Germinal center (tissue), 1 donor: ENCODE results near the gene OR2A42.
"Not testable (repeated sequence)": the region's sequence is repeated elsewhere in the genome, so short reads cannot be mapped to it uniquely, and the experiment has no call there.

Source experiments
- DNase-seq: peaks from one replicate; pipeline ENCODE4 v3.0.0; 2012; ENCODE audit warnings: mixed read lengths, low spot score

Gene OR2A42

DNA sequence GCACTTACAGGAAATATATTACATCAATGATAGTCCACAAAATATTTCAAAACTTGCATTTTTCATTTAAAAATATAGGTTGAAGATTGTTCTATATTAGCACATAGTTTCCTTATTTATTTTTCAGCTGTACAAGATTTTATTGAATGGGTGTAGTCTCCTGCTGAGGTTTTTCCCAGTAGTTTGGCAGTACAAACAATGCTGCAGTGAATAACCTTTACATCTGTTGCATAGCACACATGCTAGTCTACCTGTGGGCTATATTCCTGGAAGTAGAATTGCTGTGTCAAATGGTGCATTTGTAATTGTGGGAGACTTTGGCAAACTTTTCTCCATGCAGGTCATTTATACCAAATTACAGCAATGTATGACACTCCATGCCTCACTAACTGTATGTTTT, 18.9 kb downstream of the OR2A42 start:
- not testable (repeated sequence) for DNase-seq

DNA sequence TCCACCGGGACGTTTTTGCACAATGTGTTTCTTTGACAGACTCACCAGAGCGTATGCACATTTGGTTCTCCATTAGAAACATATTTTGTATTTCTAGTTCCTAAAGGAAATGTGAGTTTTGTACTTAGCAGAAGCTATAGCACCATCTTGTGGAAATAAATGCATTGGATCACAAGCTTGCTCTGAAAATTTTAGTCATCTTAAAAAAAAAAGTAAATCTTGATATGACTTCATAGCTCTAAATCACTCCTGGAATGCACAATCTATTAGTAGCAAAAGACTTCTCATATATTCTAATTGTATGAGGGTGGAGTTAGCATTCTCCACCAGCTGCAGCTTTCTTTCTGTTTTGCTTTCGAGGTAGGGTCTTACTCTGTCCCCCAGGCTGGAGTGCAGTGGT, 20.3 kb downstream of the OR2A42 start:
- DNase-seq: not testable (repeated sequence)

DNA sequence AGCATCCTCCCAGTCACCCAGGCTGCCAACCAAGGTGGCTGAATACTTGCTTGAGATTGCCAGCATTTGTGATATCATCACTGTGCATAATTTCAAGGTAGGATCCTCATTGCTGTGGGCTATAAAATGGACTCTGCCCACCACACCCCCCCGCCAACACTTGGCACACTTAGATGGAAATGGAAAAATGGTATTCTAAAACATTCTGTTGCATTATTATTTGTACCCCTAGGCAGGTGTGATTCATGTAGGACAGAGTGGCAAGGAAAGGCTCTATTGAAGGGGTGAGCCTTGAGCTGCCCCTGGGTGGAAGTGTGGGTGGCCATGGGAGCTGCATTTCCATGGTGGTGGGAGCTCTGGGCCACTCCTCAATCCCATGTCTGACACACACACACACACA, 20.8 kb downstream of the OR2A42 start:
- DNase-seq: not testable (repeated sequence)

DNA sequence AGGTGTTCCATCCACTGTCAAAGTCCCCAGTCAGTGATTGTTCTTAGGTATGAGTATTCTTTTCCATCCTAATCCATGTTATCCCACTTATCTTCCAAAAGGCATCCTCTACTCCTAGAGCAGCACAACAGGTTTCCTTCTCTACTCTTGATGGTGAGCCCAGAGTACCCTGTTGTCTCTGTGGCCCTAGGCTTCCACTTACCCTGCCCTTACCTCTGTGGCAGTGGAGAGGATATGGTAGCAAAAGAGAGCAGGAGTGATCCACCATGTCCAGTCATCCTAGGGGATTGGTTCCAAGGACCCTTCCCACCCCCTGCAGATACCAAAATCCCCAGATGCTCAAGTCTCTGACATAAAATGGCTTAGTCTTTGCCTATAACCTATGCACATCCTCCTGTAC, 22.2 kb downstream of the OR2A42 start:
- DNase-seq: not testable (repeated sequence)

DNA sequence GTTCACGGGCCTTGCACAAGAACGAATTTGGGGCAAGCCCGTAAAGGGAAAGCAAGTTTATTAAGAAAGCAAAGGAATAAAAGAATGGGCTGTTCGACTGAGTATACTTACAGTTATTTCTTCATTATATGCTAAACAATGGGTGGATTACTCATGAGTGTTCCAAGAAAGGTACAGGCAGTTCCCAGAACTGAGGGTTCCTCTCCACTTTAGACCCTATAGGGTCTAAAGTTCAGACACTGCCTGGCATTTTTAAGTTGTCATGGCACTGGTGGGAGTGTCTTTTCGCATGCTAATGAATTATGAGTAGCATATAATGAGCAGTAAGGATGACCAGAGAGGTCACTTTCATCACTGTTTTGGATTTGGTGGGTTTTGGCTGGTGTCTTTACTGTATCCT, 34.1 kb downstream of the OR2A42 start:
- not testable (repeated sequence) for DNase-seq

DNA sequence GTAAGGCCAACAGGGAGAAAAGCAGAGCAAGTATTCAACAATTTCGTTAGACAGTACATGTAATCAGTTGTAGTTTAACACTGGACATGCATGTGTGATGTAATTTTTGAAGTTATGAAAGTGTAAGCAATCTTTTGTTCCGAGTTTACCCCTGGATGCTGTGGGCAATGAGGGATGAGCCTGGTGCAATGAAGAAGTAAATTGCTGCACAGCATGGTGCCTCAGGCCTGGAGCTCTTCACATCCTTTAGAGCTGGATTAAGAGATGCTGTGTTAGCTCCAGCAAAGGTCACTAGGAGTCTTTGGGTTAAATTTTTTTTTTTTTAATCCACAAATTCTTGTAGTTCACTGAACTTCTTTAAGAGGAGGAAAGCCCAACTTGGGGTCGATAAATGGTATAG, 36.3 kb downstream of the OR2A42 start:
- DNase-seq: not testable (repeated sequence)

DNA sequence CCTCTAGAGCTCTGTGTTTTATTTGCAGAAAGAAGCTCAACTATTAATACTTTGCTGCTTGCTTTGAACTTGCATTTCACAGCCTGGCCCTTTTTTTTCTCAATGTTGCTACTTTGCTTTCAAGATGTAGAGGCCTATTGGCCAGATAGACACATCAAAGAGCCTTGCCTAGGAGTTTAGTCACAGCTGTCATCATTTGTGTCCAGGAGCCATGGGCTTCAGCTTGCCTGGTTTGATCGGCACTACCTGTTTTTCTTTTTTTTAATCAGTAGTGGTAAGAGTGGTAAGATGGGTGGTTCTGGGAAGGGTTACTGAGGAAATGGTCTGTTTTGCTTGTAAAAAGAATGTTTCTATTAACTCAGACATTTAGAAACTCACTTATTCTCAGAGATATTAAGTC, 37.4 kb downstream of the OR2A42 start:
- not testable (repeated sequence) for DNase-seq

DNA sequence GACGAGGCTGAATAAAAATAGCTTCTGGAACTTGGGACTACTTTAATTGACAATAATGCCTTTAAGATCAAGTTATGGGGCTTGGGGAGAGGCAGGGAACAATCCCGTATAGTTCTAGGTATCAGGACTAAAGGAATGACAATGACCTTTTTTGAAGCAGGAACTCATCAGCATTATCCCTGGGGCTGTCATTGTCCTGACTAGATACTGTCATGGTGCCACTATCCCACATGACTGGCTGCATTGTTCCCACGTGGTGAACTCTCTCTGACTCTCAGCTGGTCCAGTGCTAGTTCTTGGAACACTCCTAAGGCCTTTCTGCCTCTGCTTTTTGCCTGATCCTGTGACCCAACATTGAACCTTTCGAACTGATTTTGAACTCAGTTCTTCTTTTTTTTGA, 40.5 kb downstream of the OR2A42 start:
- not testable (repeated sequence) for DNase-seq

DNA sequence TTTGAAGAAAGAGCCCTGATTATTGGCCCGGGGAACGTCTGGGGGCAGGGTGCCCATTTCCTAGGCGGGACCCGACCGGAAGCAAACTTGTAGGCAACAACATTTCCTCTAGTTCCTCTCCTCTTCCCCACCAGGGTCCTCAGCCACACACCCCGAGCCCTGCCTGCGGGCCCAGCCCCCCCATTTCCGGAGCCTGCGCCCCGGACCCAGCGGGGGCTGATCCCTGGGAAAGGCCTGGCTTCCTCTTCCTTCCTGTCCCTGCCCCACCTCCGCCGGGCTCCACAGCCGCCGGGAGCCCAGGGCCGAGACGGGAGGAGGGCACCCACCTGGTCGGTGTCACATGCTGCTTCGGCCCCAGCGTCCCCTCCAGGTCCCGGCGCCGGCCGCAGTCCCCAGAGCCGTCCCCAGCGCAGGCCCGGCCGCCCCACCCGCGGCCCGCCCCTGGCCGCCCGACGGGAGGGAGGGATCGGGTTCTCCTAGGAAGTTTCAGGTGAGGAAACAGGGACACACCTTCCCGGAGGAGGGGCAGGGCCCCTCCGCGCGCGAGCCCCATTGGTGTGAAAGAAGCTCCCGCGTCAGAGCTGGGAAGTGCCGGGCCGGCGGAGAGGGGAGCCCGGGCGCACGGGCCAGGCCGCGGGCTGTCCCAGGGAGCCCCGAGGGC, 44.1 kb downstream of the OR2A42 start, which contains the start of gene ARHGEF35:
TSS of gene ARHGEF35 (minus strand) at position 622 of the 661 bp plus-strand sequence. CDS start 7,450 bp downstream, outside the sequence.
- not testable (repeated sequence) for DNase-seq

DNA sequence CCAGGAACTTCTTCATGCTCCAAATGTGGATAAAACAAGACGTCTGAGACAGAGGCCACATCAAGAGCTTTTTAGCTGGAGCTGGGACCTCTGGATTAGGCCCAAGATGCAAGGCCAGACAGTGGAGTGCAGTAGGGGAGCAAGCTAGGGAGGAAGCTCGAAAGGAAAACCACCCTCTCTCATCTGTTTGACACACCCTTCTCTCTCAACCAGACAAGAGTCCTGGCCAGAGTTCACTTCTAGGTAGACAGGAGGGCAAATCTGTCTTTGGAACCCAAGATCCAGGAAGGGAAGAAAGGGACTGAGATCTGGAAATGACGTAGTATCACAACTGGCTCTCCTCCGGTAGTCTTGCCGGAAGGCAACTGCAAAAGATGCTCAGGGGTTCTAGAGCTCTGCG, 45.0 kb downstream of the OR2A42 start:
- DNase-seq: not testable (repeated sequence)

DNA sequence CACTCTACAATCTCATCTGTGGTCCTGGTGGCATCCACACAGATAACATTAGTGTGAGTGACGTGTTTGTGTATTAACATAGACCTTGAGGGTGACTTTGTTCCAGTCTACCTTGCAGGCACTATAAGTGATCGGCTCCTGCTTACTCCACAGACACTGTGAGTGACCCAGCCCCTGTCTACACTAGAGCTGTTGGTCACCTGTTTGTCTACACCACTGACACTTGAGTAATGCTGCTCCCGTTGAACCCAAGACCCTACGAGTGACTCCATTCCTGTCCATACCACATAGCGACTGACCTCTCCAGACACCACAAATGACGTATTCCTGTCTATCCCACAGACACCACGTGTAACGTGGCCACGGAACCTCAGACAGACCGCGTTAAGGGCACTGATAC, 45.6 kb downstream of the OR2A42 start:
- DNase-seq: not testable (repeated sequence)

DNA sequence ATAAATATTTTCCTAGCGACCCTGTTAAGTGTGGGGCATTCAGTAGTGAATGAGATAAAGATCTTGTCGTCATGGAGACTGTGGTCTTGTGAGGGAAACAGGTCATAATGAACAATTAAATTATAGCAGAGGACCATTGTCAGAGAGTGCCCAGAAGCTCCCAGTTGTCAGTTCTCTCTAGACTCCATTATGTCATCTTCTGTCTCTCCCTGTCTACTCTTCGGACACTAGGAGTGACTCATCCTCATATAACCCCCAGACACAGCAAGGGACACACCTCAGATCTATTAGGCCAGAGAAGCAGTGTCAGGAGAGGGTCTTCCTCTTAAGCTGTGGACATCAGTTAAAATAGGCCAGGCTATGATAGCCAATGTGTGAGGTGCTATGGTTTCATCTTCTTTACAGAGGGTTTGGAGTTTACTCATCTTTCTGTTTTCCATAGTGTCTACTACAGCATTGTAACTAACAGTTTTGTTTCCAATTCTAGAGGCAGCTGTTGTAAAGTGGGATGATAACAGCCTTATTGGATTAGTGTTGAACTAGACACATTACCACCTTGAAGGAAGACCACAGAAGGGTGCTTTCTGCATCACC, 50.7 kb downstream of the OR2A42 start:
- not testable (repeated sequence) for DNase-seq

DNA sequence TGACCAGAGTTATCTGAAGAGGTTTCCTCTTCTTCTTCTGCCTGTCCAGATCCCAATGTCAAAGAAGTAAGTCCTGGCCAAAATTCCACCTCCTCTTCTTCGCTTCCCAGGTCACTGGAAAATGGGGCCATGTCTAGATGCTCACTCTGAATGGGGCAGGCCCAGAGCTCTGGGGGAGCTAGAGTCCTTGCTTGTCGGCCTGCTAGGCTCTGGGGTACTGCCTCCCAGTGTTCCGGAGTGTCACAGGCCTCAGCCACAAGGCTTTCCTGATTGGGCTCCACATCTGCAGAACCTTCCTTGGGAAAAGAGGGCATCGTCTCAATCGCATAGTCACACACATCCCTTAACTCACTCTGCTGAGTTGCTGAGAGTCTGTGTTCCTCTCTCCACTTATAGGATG, 51.6 kb downstream of the OR2A42 start:
- DNase-seq: not testable (repeated sequence)

DNA sequence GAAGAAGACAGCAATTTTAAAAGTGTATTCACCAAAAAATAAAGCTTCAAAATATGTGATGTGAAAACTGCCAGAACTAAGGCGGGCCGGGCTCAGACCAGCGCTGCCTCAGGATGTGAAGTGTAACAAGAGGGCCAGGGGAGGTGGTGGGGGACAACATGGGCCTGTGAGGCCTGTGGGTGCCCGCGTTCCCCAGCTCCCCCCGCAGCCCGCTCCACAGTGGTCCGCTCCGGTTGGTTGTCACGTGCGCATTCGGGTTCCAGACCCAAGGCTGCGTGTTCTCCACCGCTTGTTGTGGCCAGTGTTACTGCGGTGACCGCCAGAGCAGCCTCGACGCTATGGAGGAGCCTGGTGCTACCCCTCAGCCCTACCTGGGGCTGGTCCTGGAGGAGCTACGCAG, 56.2 kb downstream of the OR2A42 start, which contains the start of gene CTAGE4:
TSS of gene CTAGE4 (plus strand) at position 301 of the 400 bp plus-strand sequence. CDS start at position 339, 38 bp downstream.
- not testable (repeated sequence) for DNase-seq

DNA sequence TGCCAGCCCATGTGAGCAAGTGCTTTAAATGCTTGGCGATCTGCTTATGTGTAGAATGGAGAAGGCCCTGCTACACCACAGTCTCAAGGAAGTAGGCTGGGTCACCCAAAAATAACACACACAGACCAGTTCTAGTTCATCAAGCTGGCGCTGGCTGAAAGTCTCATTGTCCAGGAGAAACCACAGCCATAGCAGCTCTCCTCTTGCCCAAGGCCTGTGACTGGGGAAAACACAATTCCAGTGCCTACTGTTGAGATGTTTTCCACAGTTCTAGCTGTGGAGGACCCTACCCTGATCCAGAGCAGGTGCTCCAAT, 60.3 kb downstream of the OR2A42 start:
- not testable (repeated sequence) for DNase-seq

DNA sequence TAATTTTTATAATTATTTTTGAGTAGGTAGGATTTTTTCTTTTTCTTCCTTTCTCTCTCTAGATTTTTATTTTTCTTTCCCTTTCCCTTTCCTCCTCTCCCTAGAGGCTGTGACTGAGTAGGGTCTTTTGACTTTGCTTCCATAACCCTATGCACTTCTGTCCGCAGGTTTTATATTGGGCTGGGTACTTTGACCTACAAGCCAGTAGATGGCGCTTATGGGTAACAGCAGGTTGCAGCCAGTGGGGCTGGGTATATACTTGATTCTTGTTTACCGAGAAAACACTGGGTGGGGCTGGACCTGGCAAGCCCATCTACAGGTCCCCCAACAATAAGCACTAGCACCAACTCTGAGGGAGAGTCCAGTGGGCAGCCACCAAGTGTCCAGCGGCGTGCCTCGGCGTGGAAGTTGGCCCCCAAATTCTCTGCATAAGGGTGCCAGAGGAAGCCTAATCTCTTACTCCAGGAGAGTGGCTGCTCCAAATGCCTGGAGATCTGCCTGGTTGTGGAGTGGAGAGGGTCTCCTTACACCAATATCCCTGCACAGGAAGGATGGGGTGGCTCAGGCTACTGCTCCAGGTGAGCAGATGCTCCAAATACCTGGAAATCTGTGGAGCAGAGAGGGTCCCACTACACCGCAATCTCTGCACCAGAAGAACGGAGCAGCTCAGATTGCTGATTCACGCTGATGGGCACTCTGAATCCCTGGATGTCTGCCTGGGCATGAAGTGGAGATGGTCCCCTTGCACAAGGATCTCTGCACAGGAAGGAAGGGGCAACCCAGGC, 60.8 kb downstream of the OR2A42 start:
- not testable (repeated sequence) for DNase-seq
